Dermis lymphatic vessel endothelial cell (primary cell): ENCODE data around the gene ADAMTS7. TPM values are rescaled to one million over a fixed set of nuclear protein-coding genes. Genes with fewer than 3 reads are reported as not detected.

Experiments used
- total RNA-seq: library from RNA; depleted of rRNA; stranded (reverse); fragments of >200 nt; gene quantifications from 2 replicates; pipeline ENCODE4 v1.2.1, GENCODE V29; 2014

Gene ADAMTS7
- 3.4 and 6.6 TPM in 2 replicates for total RNA-seq

GRCh38 chr15:78811124-78811824 lies at the start of gene ADAMTS7:
ADAMTS7 (minus strand) TSS chr15:78811464; CDS start chr15:78811220, 244 bp downstream.

Other genes with a start within 250 kb of the ADAMTS7 start
- gene CHRNA5, start 245.9 kb downstream of the ADAMTS7 start, total RNA-seq: 1.7 and 3.6 TPM in 2 replicates
- gene CHRNA3, start 190.5 kb downstream of the ADAMTS7 start, total RNA-seq: not detected in 2 replicates
- gene CHRNB4, start 170.3 kb downstream of the ADAMTS7 start, total RNA-seq: not detected in 2 replicates
- gene MORF4L1, start 61.4 kb upstream of the ADAMTS7 start, total RNA-seq: 323 and 448 TPM in 2 replicates
- 74.9 and 95.2 TPM in 2 replicates for gene CTSH, start 133.6 kb upstream of the ADAMTS7 start, total RNA-seq